OCI-LY7 (cell line): ENCODE data around the gene CCDC127. TPM values are rescaled to one million over a fixed set of nuclear protein-coding genes. Genes with fewer than 3 reads are reported as not detected.
A peak's percentile ranks its signal among the peaks of the same experiment; 100 is the strongest.

Experiments
- BruUV-seq: library from RNA; stranded (reverse); fragments of 400-500 nt; replicated peaks from 2 replicates; lab custom pipeline; 2021; lab: Mats Ljungman, UMichigan
- CTCF ChIA-PET: fragments of 300-600 bp; sonication (Branson Sonifier 250); formaldehyde crosslinking; loops from one replicate; lab custom pipeline; 2022; ENCODE audit warnings: antibody characterized with exemption; ENCODE audit not compliant: unreplicated experiment; lab: Charles Lee
- POLR2A ChIA-PET: fragments of 300-600 bp; sonication (Branson Sonifier 250); formaldehyde crosslinking; loops from one replicate; lab custom pipeline; 2022; ENCODE audit warnings: antibody characterized with exemption; lab: Charles Lee
- DNase-seq: peaks from one replicate; pipeline ENCODE4 v3.0.0-alpha.2; 2015; ENCODE audit warnings: low spot score
- H2AFZ ChIP-seq: fragments of 200-600 bp; sonication (generic), shearing (Covaris generic); 2 replicates; pipeline ENCODE4 v1.6.1; 2014; ENCODE audit warnings: mild to moderate bottlenecking, antibody characterized with exemption, low read length, moderate library complexity
- H3K27ac ChIP-seq: fragments of 200-600 bp; sonication (generic); 2 replicates; pipeline ENCODE4 v1.5.1; 2014; ENCODE audit warnings: mixed run types, low read depth, mild to moderate bottlenecking, moderate library complexity, low read length, inconsistent platforms; ENCODE audit not compliant: poor library complexity, severe bottlenecking
- H3K36me3 ChIP-seq: fragments of 200-600 bp; sonication (generic); 2 replicates; pipeline ENCODE4 v1.6.1; 2014; ENCODE audit warnings: mild to moderate bottlenecking, antibody characterized with exemption, low read length, moderate library complexity, mixed read lengths; ENCODE audit not compliant: insufficient read depth
- H3K4me1 ChIP-seq: fragments of 200-600 bp; sonication (generic); 2 replicates; pipeline ENCODE4 v1.5.1; 2014; ENCODE audit warnings: mild to moderate bottlenecking, low read length; ENCODE audit not compliant: insufficient read depth, poor library complexity, severe bottlenecking
- H3K4me2 ChIP-seq: fragments of 200-600 bp; sonication (generic); 2 replicates; pipeline ENCODE4 v1.6.1; 2014; ENCODE audit warnings: mild to moderate bottlenecking, low read length
- H3K4me3 ChIP-seq: fragments of 200-600 bp; sonication (generic); 2 replicates; pipeline ENCODE4 v1.5.1; 2014; ENCODE audit warnings: mild to moderate bottlenecking, low read depth, low read length; ENCODE audit not compliant: poor library complexity, severe bottlenecking
- H3K79me2 ChIP-seq: fragments of 200-600 bp; sonication (generic); 2 replicates; pipeline ENCODE4 v1.6.1; 2016; ENCODE audit warnings: low read depth, mild to moderate bottlenecking, low read length, moderate library complexity, mixed read lengths; ENCODE audit not compliant: insufficient read depth
- H3K9me2 ChIP-seq: fragments of 200-600 bp; sonication (generic); 2 replicates; pipeline ENCODE4 v1.6.1; 2016; ENCODE audit warnings: mild to moderate bottlenecking, low read length, mixed read lengths; ENCODE audit not compliant: insufficient read depth
- H3K9me3 ChIP-seq: fragments of 200-600 bp; sonication (generic); 2 replicates; pipeline ENCODE4 v1.6.1; 2014; ENCODE audit warnings: mild to moderate bottlenecking, mixed run types, low read length, mixed read lengths
- H4K20me1 ChIP-seq: fragments of 200-600 bp; sonication (generic); 2 replicates; pipeline ENCODE4 v1.6.1; 2014; ENCODE audit warnings: mild to moderate bottlenecking, antibody characterized with exemption, low read length, moderate library complexity, mixed read lengths; ENCODE audit not compliant: insufficient read depth
- CTCF ChIP-seq: fragments of 200-600 bp; sonication (generic); conservative IDR thresholded peaks from 2 replicates; pipeline ENCODE4 v1.5.1; 2014; ENCODE audit warnings: mild to moderate bottlenecking, antibody characterized with exemption, low read length, moderate library complexity, mixed read lengths
- EZH2phosphoT487 ChIP-seq: fragments of 200-600 bp; sonication (generic); IDR thresholded peaks from 2 replicates; pipeline ENCODE4 v1.6.1; 2018; ENCODE audit warnings: low read depth, borderline replicate concordance, mild to moderate bottlenecking, mixed run types, antibody characterized with exemption, low read length, moderate library complexity, mixed read lengths
- intact Hi-C: fragments of 100-400 bp; cut with micrococcal nuclease; formaldehyde crosslinking; loops from one replicate; pipeline ENCODE4 v1.10.0; 2022; ENCODE audit not compliant: unreplicated experiment
- total RNA-seq, 2 experiments: library from RNA; depleted of rRNA in 1 of 2; stranded (reverse); fragments of >200 nt in 1 of 2; shearing (Covaris generic) in 1 of 2; gene quantifications; 2 replicates each; pipeline ENCODE4 v1.2.3, GENCODE V29; 2014 to 2022

Gene CCDC127
- total RNA-seq, 2 experiments from 2014 or later: 10.8 to 12.4 TPM

- TF ChIP-seq CTCF (no peak), EZH2phosphoT487 (no peak)
- Histone ChIP-seq H3K9me2 (no peaks in the 10 kb centered on the region), H4K20me1 (no peaks in the 10 kb centered on the region), H3K79me2 (no peaks in the 10 kb centered on the region), H3K9me3 (peaks cover 20% of the 10 kb centered on the region), H3K36me3 (no peaks in the 10 kb centered on the region), H2AFZ (no peak overlapping the region), H3K27ac (no peak overlapping the region), H3K4me3 (no peak overlapping the region), H3K4me2 (no peak overlapping the region), H3K4me1 (no peaks in the 10 kb centered on the region)
- ChIA-PET POLR2A (no interaction called here), CTCF (no interaction called here)
- no peak for DNase-seq
- no TSS peak for BruUV-seq
- intact Hi-C loops: no loop called here
Measured at GRCh38 chr5:150746-151145, 67.2 kb downstream of the CCDC127 start.

GRCh38 chr5:149745-150485 lies 68.0 kb downstream of the CCDC127 start:
- peaks cover 20% of the 10 kb centered on the region for H3K9me3 ChIP-seq
- no peaks in the 10 kb centered on the region for H3K4me1 ChIP-seq
- BruUV-seq: no TSS peak
- H4K20me1 ChIP-seq: no peaks in the 10 kb centered on the region
- ChIA-PET CTCF (no interaction called here), POLR2A (no interaction called here)
- no peaks in the 10 kb centered on the region for H3K36me3 ChIP-seq
- no peak overlapping the region for H2AFZ ChIP-seq
- H3K4me3 ChIP-seq: no peak overlapping the region
- intact Hi-C loops: no loop called here
- TF ChIP-seq CTCF: no peak
- no peak for TF ChIP-seq EZH2phosphoT487
- DNase-seq: no peak
- H3K9me2 ChIP-seq: no peaks in the 10 kb centered on the region
- H3K79me2 ChIP-seq: no peaks in the 10 kb centered on the region
- H3K4me2 ChIP-seq: no peak overlapping the region
- no peak overlapping the region for H3K27ac ChIP-seq

GRCh38 chr5:147751-148150 lies 70.2 kb downstream of the CCDC127 start:
- intact Hi-C loops: no loop called here
- H3K4me2 ChIP-seq: no peak overlapping the region
- H3K79me2 ChIP-seq: no peaks in the 10 kb centered on the region
- H3K4me1 ChIP-seq: no peaks in the 10 kb centered on the region
- ChIA-PET CTCF (no interaction called here), POLR2A (no interaction called here)
- H3K9me3 ChIP-seq: peaks cover 20% of the 10 kb centered on the region
- DNase-seq: peak; percentile 5
- H3K36me3 ChIP-seq: no peaks in the 10 kb centered on the region
- H3K4me3 ChIP-seq: no peak overlapping the region
- no peaks in the 10 kb centered on the region for H3K9me2 ChIP-seq
- no TSS peak for BruUV-seq
- H2AFZ ChIP-seq: no peak overlapping the region
- no peak overlapping the region for H3K27ac ChIP-seq
- no peak for TF ChIP-seq CTCF
- no peak for TF ChIP-seq EZH2phosphoT487
- H4K20me1 ChIP-seq: no peaks in the 10 kb centered on the region
